Uterus (tissue), 4 donors: ENCODE results near the gene GARIN1A. TPM values are rescaled to one million over a fixed set of nuclear protein-coding genes. Genes with fewer than 3 reads are reported as not detected.
"Not testable (repeated sequence)": the region's sequence is repeated elsewhere in the genome, so short reads cannot be mapped to it uniquely, and the experiment has no call there.

Experiments used
- DNase-seq, 2 donors: peaks; one replicate each; pipeline ENCODE4 v3.0.0-alpha.2; 2019 to 2020
- H3K27ac ChIP-seq, 2 donors: fragments of 200-600 bp; sonication (generic); 1 replicate in 1 of 2; 2 replicates in 1 of 2; pipeline ENCODE4 v1.5.1; 2016 to 2018
- H3K27me3 ChIP-seq, 2 donors: fragments of 200-600 bp; sonication (generic); one replicate each; pipeline ENCODE4 v1.5.1; 2018 to 2019; ENCODE audit warnings: control low read depth in 1 of 2
- H3K36me3 ChIP-seq, 2 donors: fragments of 200-600 bp; sonication (generic); one replicate each; pipeline ENCODE4 v1.5.1; 2019; ENCODE audit warnings: control low read depth in 1 of 2
- H3K4me1 ChIP-seq, 2 donors: fragments of 200-600 bp; sonication (generic); one replicate each; pipeline ENCODE4 v1.5.1; 2018 to 2019; ENCODE audit warnings: control low read depth in 1 of 2
- H3K4me3 ChIP-seq, 2 donors: fragments of 200-600 bp; sonication (generic); 1 replicate in 1 of 2; 2 replicates in 1 of 2; pipeline ENCODE4 v1.5.1; 2018 to 2019; ENCODE audit warnings: mild to moderate bottlenecking in 1 of 2
- H3K9me3 ChIP-seq, 2 donors: fragments of 200-600 bp; sonication (generic); one replicate each; pipeline ENCODE4 v1.5.1; 2019; ENCODE audit warnings: control low read depth in 1 of 2
- CTCF ChIP-seq, 4 experiments: fragments of 200-600 bp in 2 of 4; fragments of 450-650 bp in 2 of 4; sonication (generic) in 2 of 4; IDR thresholded peaks; one replicate each; pipeline ENCODE4 v1.5.1; 2016 to 2019; ENCODE audit warnings: antibody characterized with exemption in 4 of 4, mild to moderate bottlenecking in 2 of 4, moderate library complexity in 1 of 4
- POLR2A ChIP-seq, 2 donors: fragments of 450-650 bp; IDR thresholded peaks; one replicate each; pipeline ENCODE4 v1.6.1; 2016; ENCODE audit warnings: antibody characterized with exemption in 2 of 2, mild to moderate bottlenecking in 1 of 2, moderate library complexity in 1 of 2
- intact Hi-C: fragments of 100-400 bp; cut with DNase I; formaldehyde crosslinking; loops from one replicate; pipeline ENCODE4 v1.15.1; 2023; ENCODE audit warnings: low total_unique reads
- total RNA-seq, 4 donors: library from RNA; depleted of rRNA in 3 of 4; stranded (reverse); fragments of >200 nt in 3 of 4; gene quantifications; one replicate each; pipeline versions ENCODE4 v1.1.0 to v1.2.4, GENCODE V29; 2014 to 2023
- donor health status: DM: yes; HTN: yes; CAD: no.

GARIN1A gene
- total RNA-seq, 4 donors from 2014 or later, result 0.35 to 6.6 TPM; not detected in 2

- Histone ChIP-seq H3K4me1 (no peaks in the 10 kb centered on the region), H3K9me3 (peaks cover 0 to 8% of the 10 kb centered on the region in 2 donors), H3K27ac (no peak overlapping the region), H3K4me3 (no peak overlapping the region), H3K36me3 (no peaks in the 10 kb centered on the region), H3K27me3 (no peaks in the 10 kb centered on the region)
- intact Hi-C loops, result no loop called here
- DNase-seq, result no peak
- TF ChIP-seq POLR2A (IDR thresholded peaks at IDR 0.05), result no peak
These were observed 11.5 kb upstream of the GARIN1A start for GRCh38 chr7:128660596-128660995.

- Histone ChIP-seq H3K4me3 (no peak overlapping the region), H3K27me3 (no peaks in the 10 kb centered on the region), H3K9me3 (peaks cover 0 to 8% of the 10 kb centered on the region in 2 donors), H3K27ac (no peak overlapping the region), H3K4me1 (no peaks in the 10 kb centered on the region), H3K36me3 (no peaks in the 10 kb centered on the region)
- TF ChIP-seq CTCF (IDR thresholded peaks at IDR 0.05) (no peak), POLR2A (IDR thresholded peaks at IDR 0.05) (no peak)
- no peak for DNase-seq
- intact Hi-C loops, result no loop called here
These were observed 10.6 kb upstream of the GARIN1A start for GRCh38 chr7:128661446-128661845.

- DNase-seq, result no peak
- Histone ChIP-seq H3K4me1 (no peaks in the 10 kb centered on the region), H3K9me3 (peaks cover 0 to 8% of the 10 kb centered on the region in 2 donors), H3K36me3 (no peaks in the 10 kb centered on the region), H3K27ac (no peak overlapping the region), H3K4me3 (no peak overlapping the region), H3K27me3 (no peaks in the 10 kb centered on the region)
- TF ChIP-seq POLR2A (IDR thresholded peaks at IDR 0.05) (no peak), CTCF (IDR thresholded peaks at IDR 0.05) (no peak)
- intact Hi-C loops, result no loop called here
These were observed 10.0 kb upstream of the GARIN1A start for GRCh38 chr7:128662091-128662490.

GRCh38 chr7:128663223-128663622 lies 8.9 kb upstream of the GARIN1A start:
- H3K27me3 ChIP-seq, DNase-seq, H3K4me1 ChIP-seq, H3K36me3 ChIP-seq, intact Hi-C loops, H3K9me3 ChIP-seq, H3K4me3 ChIP-seq, H3K27ac ChIP-seq: not testable (repeated sequence)

- intact Hi-C loops, result no loop called here
- Histone ChIP-seq H3K9me3 (peaks cover 0 to 8% of the 10 kb centered on the region in 2 donors), H3K4me1 (no peaks in the 10 kb centered on the region), H3K27ac (no peak overlapping the region), H3K27me3 (no peaks in the 10 kb centered on the region), H3K36me3 (no peaks in the 10 kb centered on the region), H3K4me3 (no peak overlapping the region)
- DNase-seq, result no peak
- no peak for TF ChIP-seq CTCF (IDR thresholded peaks at IDR 0.05)
- TF ChIP-seq POLR2A (IDR thresholded peaks at IDR 0.05), result no peak
These were observed 7.0 kb upstream of the GARIN1A start for GRCh38 chr7:128665057-128665456.

GRCh38 chr7:128666200-128666599 lies 5.9 kb upstream of the GARIN1A start:
- Histone ChIP-seq H3K27ac (no peak overlapping the region), H3K4me3 (no peak overlapping the region), H3K36me3 (no peaks in the 10 kb centered on the region), H3K9me3 (peaks cover 0 to 7% of the 10 kb centered on the region in 2 donors), H3K4me1 (no peaks in the 10 kb centered on the region), H3K27me3 (no peaks in the 10 kb centered on the region)
- no peak for DNase-seq
- intact Hi-C loops, result no loop called here
- no peak for TF ChIP-seq CTCF (IDR thresholded peaks at IDR 0.05)
- TF ChIP-seq POLR2A (IDR thresholded peaks at IDR 0.05), result no peak
